LNCaP clone FGC (cell line): Measurements from ENCODE around the gene LRRC51.
"Not testable (repeated sequence)": the region's sequence is repeated elsewhere in the genome, so short reads cannot be mapped to it uniquely, and the experiment has no call there.

Source experiments
- DNase-seq: peaks from one replicate; pipeline ENCODE4 v3.0.0-alpha.2; 2011; ENCODE audit warnings: low read depth
- H3K4me3 ChIP-seq: 2 replicates; pipeline ENCODE4 v1.5.1; 2011; ENCODE audit warnings: mild to moderate bottlenecking, low read depth, low read length, control low read depth
- TF ChIP-seq, protein P1 (sequence below): IDR thresholded peaks from 2 replicates; pipeline ENCODE4 v1.5.1; 2012; ENCODE audit warnings: mild to moderate bottlenecking; ENCODE audit not compliant: control insufficient read depth, insufficient read depth; ENCODE audit errors: extremely low read depth

The LRRC51 gene

DNA sequence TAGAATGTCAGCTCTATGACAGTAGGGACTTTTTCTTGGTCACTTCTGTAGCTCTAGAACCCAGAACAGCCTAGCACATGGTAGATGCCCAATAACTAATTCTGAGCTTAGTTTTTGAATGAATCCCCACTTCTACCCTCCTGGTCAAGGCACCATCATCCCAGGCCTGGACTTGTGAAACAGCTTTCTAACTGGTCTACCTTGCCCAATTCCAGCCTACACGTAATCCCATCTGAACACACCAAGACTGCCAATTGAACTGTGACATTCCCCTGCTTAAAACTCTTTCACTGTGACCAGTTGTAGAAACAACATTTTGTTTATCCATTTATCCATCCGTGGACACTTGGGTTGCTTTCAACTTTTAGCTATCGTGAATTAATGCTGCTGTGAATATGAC lies 48.7 kb downstream of the LRRC51 start:
- TF ChIP-seq, protein P1, sequence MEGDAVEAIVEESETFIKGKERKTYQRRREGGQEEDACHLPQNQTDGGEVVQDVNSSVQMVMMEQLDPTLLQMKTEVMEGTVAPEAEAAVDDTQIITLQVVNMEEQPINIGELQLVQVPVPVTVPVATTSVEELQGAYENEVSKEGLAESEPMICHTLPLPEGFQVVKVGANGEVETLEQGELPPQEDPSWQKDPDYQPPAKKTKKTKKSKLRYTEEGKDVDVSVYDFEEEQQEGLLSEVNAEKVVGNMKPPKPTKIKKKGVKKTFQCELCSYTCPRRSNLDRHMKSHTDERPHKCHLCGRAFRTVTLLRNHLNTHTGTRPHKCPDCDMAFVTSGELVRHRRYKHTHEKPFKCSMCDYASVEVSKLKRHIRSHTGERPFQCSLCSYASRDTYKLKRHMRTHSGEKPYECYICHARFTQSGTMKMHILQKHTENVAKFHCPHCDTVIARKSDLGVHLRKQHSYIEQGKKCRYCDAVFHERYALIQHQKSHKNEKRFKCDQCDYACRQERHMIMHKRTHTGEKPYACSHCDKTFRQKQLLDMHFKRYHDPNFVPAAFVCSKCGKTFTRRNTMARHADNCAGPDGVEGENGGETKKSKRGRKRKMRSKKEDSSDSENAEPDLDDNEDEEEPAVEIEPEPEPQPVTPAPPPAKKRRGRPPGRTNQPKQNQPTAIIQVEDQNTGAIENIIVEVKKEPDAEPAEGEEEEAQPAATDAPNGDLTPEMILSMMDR = no peak
- no peak overlapping the region for H3K4me3 ChIP-seq
- DNase-seq = no peak

DNA sequence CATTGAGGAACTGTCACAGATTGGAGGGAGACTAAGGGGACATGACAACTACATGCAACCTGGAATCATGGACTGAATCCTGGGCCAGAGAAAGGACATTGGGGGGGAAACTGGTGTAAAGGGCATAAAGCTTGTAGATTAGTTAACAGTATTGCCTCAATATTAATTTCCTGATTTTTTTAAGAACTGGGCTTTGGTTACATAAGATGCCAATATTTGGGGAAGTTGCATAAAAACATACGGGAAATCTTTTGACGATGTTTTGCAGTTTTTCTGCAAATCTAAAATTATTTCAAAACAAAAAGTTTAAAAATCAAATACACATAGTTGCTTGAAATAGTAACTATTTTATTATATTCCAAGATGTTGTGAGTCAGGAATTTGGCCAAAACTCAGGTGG lies 52.0 kb downstream of the LRRC51 start:
- no peak for DNase-seq
- TF ChIP-seq, protein P1 = no peak
- H3K4me3 ChIP-seq = no peak overlapping the region

GRCh38 chr11:72135473-72135872 lies 54.8 kb downstream of the LRRC51 start, which contains the start of gene FOLR3:
Gene FOLR3, plus strand, starts transcription at chr11:72135725. Its CDS starts 228 bp downstream, at chr11:72135953.
- not testable (repeated sequence) for DNase-seq, H3K4me3 ChIP-seq

- no peak overlapping the region for H3K4me3 ChIP-seq
- TF ChIP-seq, protein P1 = no peak
- DNase-seq = no peak
Measured at GRCh38 chr11:72135891-72136683, 55.4 kb downstream of the LRRC51 start.

GRCh38 chr11:72136684-72137262 lies 56.1 kb downstream of the LRRC51 start:
- no peak overlapping the region for H3K4me3 ChIP-seq
- no peak for DNase-seq
- TF ChIP-seq, protein P1 = no peak

GRCh38 chr11:72138821-72139390 lies 58.3 kb downstream of the LRRC51 start:
- H3K4me3 ChIP-seq = no peak overlapping the region
- TF ChIP-seq, protein P1 = no peak
- DNase-seq = no peak

GRCh38 chr11:72139500-72139899 lies 58.9 kb downstream of the LRRC51 start:
- TF ChIP-seq, protein P1 = no peak
- H3K4me3 ChIP-seq = no peak overlapping the region
- no peak for DNase-seq
